Right ventricle myocardium inferior (tissue), 1 donor: ENCODE measurements around the gene CCL26. TPM values are rescaled to one million over a fixed set of nuclear protein-coding genes. Genes with fewer than 3 reads are reported as not detected.
"Not testable (repeated sequence)": the region's sequence is repeated elsewhere in the genome, so short reads cannot be mapped to it uniquely, and the experiment has no call there.

Source experiments
- ATAC-seq: fragments of 200-7000 bp; cut with Tn5 transposase; one replicate; pipeline ENCODE4 v1.9.1; 2020; ENCODE audit warnings: mild to moderate bottlenecking, moderate library complexity
- DNase-seq: peaks from one replicate; pipeline ENCODE4 v3.0.0; 2021; ENCODE audit errors: missing footprints
- intact Hi-C: fragments of 100-400 bp; cut with DNase I; formaldehyde crosslinking; loops from one replicate; pipeline ENCODE4 v1.11.0; 2022
- total RNA-seq: library from RNA; stranded (reverse); fragmentation: NEBNext Ultra II Directional; extraction: Animal tissue kit (Norgen Biotek cat#: 25700); gene quantifications from one replicate; pipeline ENCODE4 v1.2.1, GENCODE V29; 2021
- donor health status: DM: no; HTN: yes; CAD: no; lungs with severe emphysema.

Gene CCL26
- total RNA-seq, 1 donor from 2014 or later = not detected

DNA sequence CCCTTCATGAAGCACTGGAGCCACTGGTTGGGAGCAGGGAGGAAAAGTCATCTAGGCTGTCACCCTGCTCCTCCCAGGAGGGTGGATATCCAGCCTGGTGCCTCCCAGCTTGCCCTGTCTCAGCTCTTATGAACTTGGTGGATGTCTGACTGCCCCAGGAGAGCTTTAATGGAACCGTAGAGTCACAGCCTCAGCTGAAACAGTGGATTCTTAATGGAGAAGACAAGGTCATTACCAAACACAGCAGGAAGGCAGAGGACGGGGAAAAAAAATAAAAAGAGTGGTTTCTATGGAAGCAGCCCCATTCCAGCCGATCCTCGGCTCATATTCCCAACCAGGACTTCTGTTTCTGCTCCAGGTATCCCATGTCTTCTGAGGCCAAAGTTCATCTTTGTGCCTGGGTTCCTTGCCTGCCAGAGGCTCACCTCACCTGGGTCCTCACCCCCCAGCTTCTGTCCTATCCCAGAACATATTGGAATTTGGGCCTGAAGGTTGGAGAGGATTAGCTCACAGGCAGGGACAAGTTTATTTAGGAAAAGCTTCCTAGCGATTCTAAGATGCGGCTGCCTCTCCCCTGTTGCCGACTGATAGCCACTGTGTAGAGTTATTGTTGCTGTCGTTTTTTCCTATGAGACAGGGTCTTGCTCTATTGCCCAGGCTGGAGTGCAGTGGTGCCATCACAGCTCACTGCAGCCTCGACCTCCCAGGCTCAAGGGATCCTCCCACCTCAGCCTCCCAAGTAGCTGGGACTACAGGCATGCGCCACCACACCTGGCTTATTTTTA, 15.6 kb downstream of the CCL26 start:
- DNase-seq (no peak), ATAC-seq (peak; percentile 44)
- intact Hi-C loops = no loop called here

DNA sequence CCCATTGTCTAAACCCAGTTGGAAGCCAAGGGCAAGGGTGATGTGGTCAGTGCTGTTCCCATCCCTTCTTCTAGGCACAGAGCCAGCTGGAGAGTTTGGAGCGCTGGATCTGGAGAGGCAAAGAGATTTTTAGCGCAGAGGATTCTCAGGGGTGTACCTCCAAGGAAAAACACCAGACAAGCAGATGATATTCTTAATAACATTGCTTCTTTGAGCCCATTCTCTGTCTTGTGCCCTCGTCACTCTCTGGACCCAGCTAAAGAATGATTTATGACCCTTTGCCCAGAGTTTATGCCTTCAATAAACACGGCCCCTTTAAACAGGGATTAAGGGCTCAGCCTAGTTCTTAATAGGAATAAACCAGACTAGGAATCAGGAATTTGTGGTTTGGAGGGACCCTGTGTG, 28.6 kb downstream of the CCL26 start:
- no peak for DNase-seq
- ATAC-seq = no peak
- intact Hi-C loops = no loop called here

DNA sequence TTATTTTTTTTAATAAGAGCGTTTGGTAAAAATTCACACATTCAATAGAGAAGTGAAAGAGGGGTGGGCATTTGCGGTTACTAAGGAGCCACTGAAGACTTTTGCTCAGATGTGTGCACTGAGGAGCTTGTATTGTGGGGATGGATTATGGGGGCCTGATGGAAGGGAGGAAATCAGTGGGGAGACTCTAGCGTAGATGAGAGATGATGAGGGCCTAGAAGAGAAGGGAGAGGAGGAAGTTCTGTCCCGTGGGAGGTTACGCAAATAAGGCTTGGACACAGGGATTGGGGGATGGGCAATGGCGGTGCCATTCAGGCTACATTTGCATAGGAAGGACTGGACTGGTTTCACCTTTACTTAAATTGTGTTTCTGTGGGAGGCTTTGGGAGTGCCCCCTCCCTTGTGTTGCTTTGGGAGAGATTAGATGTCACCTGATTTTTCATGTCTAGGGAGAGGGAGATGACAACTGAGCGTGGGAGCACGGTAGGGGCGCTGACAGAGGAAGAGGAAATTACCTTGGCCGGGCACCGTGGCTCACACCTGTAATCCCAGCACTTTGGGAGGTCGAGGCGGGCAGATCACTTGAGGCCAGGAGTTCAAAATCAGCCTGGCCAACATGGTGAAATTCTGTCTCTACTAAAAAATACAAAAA, 31.0 kb downstream of the CCL26 start:
- intact Hi-C loops = no loop called here
- ATAC-seq = no peak
- no peak for DNase-seq

DNA sequence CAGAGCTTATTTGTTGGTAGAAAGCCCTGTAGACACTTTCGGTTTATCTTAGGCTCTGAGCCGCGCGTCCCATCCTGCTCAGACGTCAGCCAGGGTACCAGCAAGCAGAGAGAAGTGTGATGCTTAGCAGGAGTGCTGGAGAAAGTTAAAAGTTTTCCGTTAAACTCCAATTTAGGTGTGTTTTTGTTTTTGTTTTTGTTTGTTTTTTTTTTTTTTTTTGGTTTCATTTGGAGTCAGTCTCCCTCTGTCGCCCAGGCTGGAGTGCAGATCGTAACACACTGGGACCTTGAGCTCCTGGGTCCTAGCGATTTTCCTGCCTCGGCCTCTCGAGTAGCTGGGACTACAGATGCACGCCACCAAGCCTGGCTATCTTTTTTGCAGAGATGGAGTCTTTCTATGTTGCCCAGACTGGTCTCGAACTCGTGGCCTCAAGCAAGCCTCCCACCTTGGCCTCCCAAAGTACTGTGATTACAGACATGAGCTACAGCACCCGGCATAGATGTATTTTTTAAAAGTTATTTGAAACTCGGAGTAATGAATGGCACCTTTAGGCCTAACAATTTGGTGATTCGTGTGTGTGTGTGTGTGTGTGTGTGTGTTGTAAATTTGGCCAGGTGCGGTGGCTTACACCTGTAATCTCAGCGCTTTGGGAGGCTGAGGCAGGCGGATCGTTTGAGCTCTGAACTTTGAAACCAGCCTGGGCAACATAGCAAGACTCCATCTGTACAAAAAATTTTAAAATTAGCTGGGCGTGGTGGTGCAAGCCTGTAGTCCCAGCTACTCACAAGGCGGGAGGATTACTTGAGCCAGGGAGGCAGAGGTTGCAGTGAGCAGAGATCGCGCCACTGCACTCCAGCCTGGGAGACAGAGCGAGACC, 32.0 kb downstream of the CCL26 start:
- ATAC-seq (no peak), DNase-seq (no peak)
- intact Hi-C loops = loop anchor here (5.0 to 10.0 kb wide), 3 partner anchors 95 to 215 kb away; no protein-coding TSS in a partner anchor

DNA sequence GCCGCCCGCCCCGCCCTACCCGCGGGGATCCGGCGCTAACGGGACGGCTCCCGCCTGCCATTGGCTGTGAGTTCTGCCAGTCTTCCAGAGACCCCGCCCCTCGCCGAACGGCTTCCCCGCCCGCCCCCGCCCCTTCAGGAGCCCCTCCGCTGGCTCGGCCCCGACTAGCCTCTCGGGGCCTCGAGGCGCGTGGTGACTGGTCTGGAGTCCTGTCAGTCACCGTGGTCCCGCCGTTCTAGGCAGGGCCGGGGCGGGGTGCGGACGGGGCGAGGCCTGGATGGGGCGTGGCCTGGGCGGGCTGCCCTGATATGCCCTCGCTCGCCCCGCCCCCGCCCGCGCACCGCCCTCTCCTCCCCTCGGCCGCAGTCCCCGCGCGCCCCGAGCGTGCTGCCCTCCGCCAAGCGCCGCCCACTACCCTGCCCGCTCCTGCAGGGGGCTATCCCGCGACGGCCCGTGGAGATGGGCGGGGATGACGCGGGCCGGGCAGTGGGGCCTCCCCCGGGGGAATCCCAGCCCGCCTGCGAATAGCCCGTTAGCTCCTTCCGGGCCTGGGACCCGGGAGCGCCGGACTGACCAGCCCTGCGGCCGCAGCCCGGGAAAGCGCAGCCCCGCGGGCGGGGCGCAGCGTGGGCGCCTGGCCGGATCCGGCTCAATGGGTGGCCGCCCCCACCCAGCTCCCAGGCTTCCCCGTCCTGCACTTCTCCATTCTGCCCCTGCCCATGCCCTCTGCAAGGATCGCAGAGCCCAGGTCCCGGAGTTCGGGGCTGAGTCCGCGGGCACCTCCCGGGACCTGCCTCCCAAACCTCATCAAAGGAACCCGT, 32.8 kb downstream of the CCL26 start:
- DNase-seq (peak; percentile 100), ATAC-seq (peak; percentile 99)
- intact Hi-C loops = loop anchor here (5.0 to 10.0 kb wide), 3 partner anchors 94 to 214 kb away; no protein-coding TSS in a partner anchor

DNA sequence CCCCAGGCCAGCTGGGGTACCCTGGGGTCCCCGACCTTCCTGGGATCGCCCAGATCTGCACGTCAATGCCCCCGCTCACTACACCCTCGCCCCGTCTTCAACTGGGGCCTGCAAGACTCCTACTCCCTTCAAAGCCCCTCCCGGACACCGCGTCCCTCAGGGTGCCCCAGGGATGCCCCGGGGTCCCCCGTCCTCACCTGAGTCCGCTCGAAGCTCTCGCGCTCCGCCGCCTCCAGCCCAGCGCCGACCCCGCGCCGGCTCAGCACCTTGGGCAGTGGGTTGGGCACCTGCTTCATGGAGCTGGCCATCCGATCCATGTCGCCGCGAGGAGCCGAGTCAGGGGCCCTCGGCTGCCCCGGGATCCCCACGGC, 33.4 kb downstream of the CCL26 start, which contains the start of gene HIP1:
Gene HIP1, minus strand, starts transcription at position 338 of the 371 bp plus-strand sequence. Its CDS starts 21 bp downstream, at position 317.
- no peak for ATAC-seq
- DNase-seq = no peak
- intact Hi-C loops = loop anchor here (5.0 to 10.0 kb wide), 3 partner anchors 94 to 214 kb away; no protein-coding TSS in a partner anchor

DNA sequence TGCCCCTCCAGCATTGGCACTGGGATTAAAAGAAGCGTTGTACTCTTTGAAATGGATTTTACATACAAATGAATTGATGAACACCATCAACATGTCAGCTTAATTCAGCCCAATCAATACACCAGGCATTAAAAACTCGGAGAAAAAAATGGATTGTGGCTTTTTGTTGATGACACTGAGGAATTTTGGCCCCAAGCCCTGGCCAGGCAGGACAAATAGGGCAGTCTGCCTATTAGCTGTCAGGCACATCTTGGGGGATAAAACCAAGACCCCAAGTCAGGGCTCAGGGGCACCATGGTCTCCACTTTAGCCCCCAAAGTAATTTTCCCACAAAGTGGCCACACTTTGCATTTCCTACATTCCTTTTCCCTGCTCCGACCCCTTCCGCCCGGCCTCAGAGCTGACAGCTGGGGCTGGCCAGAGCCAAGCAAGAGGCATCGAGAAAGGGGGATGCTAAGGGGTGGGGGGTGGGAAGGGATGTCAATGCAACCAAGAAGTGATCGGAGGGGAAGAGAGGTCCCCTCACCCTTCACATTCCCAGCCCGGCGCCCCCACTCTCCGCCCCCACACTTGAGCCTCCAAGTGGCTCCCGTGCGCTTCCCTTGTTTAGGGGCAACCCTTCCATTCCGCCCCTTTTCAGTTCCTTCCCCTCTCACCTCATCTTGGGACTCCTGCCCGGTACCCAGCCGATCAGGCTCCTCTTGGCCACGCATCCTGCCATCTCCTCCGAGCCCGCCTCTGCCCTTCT, 34.0 kb downstream of the CCL26 start:
- no peak for ATAC-seq
- DNase-seq = no peak
- intact Hi-C loops = loop anchor here (5.0 to 10.0 kb wide), 3 partner anchors 93 to 213 kb away; no protein-coding TSS in a partner anchor

DNA sequence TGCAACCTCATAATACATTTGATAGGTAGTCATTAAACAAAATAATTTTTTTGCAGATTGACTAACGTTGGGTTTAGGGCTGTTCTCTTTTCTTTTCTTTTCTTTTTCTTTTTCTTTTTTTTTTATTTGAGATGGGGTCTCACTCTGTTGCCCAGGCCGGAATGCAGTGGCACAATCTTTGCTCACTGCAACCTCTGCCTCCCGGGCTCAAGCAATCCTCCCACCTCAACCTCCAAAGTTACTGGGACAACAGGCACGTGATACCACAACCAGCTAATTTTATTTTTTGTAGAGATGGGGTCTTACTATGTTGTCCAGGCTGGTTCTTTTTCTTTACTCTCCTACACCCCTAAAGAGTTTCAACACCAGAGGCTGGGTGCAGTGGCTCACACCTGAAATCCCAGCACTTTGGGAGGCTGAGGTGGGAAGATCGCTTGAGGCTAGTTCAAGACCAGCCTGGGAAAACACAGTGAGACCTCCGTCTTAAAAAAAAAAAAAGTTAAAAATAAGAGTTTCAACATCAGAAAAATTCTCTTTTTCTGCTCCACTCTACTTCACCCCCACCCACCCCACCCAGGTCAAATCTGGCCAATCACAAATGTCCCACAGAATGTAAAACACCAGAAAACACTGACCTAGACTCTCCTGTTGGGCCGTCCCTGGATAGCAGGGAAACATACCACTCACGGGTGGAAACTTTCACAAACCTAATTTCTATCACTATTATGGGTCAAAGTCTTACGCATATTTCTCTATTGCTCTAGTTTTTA, 36.2 kb downstream of the CCL26 start:
- intact Hi-C loops = loop anchor here (5.0 to 10.0 kb wide), 3 partner anchors 91 to 211 kb away; no protein-coding TSS in a partner anchor
- ATAC-seq (no peak), DNase-seq (no peak)

DNA sequence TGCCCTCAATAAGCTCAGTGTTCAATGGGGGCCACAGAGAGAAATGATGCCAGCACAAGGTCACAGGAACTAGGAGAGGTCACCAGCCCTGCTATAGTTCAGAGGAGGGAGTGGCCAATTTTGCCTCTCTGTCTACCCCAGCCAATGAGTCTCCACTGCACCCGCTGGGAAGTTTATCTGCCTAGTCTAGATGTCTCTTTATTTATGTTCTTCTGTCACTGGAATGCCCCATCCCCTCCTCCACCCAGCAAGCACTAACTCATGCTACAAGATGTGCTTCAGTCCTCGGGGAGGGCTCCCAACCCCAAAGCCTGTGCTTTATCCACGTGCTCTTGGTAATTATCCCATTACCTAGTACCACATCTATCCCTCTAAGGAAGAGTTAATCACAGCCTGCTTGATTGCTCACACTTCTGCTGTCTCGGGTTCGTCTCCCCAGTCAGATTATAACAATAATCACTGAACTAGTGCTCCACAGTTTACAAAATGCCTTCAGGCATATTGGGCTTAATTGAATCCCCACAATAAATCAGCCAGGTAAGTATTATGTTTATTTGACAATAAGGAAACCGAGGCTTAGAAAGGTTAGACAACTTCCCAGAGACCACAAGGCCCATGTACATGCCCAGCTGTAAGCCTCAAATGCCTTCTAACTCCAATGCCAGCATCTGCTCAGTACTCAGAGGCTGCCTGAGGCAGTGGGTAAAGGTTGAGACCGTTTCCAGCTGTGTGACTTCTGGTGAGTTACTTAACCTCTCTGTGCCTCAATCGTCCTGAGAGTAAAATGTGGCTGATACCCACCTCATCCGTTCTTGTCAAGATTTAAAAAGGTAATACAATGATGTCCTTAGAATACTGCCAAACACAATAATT, 37.2 kb downstream of the CCL26 start:
- no peak for ATAC-seq
- intact Hi-C loops = loop anchor here (5.0 to 10.0 kb wide), 3 partner anchors 90 to 210 kb away; no protein-coding TSS in a partner anchor
- no peak for DNase-seq

DNA sequence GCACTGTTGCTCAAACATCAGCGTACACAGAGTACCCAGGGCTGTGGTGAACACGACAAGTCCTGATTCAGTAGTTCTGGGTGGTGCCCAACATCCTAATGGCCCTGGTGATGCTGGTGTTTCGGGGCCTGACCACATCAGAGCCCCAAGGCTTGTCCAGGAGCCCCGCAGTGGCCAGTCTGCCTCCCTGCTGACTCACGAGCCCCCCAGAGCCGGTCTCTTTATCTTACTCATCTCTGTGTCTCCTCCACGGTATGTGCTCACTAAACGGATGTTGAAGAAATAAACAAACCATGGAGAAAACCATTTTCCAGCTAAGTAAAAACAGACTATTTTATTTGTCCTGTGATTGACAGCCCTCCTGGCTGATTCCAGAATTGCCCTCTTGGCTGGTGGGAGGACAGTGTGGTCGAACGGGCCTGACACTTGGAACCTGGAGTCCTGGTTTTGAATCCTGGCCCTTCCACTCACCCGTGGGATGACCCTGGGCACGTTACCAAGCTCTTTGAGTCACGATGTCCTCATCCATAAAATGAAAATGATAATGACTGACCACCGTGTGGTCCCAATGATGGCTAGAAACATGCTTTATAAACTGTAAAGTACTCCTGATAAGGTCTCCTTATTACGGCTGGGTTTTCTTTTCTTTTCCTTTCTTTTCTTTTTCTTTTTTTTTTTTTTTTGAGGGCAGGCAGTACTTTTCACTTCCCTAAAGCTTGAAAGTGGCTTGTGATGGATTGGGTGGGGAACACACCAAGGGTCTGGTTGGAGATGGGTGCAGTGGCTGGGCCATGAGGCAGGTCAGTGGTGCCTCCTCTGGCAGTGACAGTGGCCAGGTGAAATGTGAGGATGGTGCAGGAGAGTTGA, 39.0 kb downstream of the CCL26 start:
- intact Hi-C loops = loop anchor here (10.0 kb wide), 2 partner anchors 88 to 208 kb away; no protein-coding TSS in a partner anchor
- DNase-seq = no peak
- no peak for ATAC-seq

DNA sequence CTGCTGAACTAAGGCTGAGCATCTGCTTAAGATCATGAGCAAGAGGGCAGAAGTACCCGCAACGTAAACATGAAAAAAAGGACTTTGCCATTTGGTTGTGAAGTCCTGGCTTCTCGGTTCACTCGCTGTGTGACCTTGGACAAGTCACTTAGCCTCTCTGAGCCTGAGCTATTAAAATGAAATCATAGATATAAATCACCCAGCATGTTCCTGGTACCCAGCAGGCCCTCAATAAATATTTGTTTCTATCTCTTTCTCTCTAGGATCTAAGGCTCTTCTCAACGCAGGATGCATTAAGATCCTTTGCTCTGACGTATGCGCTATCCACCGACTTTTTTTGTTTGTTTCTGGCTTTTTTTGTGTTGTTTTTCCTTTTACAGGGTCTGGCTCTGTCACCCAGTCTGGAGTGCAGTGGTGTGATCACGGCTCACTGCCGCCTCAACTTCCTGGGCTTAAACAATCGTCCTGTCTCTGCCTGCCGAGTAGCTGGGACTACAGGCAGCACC, 39.9 kb downstream of the CCL26 start:
- DNase-seq = no peak
- ATAC-seq = no peak
- intact Hi-C loops = loop anchor here (10.0 kb wide), 2 partner anchors 87 to 207 kb away; no protein-coding TSS in a partner anchor

DNA sequence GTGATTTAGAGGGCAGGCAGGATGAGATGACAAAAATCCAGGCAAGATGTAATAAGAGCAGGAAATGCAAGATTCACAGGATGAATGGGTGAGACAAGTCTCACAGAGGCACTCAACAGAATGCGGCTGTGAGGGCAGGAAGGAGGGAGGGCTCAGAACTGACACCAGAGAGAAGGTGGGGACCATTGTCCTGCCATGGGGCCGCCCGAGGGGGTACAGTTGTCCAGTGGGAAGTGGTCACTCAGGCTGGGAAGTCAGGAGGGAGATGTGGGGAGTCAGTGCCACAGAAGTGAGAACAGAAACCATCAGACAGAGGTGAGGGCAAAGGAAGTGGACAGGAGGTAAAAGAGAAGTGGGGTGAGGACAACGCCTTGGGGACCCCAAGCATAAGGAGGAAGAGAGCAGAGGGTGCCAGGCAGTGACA, 42.1 kb downstream of the CCL26 start:
- intact Hi-C loops = loop anchor here (10.0 kb wide), 2 partner anchors 85 to 205 kb away; no protein-coding TSS in a partner anchor
- ATAC-seq = no peak
- DNase-seq = no peak

DNA sequence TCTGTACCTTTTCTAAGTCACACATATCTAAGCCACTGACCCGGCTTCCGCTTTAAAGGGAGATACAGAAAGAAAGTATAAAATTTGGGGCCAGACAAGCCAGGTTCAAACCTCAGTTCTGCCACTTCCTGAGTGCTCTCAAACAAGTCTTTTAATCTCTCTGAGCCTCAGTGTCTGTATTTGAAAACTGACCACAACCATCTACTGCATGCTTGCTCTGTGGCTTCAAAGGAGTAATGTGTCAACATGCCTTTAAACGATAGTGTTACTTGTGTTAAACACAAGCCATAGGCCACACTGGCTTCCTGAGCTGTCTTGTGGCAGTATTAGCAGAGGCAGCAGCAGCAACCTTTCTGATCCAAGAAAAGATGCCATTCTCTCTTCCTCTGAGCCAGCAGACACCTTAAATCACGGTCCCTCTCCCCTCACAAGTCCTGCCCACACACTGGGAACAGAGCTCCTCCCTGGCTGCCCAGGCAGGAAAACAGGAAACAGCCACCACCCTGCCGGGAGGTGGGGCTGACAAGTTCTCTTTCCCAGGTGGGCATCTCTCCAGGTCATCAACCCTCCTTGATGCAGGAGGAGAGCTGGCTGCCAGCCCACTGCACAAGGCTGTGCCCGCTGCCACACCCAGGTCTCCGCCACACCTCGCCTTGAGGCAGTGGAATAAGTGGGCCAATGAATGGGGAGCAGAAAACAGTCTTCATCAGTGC, 44.0 kb downstream of the CCL26 start:
- intact Hi-C loops = no loop called here
- ATAC-seq (no peak), DNase-seq (no peak)

DNA sequence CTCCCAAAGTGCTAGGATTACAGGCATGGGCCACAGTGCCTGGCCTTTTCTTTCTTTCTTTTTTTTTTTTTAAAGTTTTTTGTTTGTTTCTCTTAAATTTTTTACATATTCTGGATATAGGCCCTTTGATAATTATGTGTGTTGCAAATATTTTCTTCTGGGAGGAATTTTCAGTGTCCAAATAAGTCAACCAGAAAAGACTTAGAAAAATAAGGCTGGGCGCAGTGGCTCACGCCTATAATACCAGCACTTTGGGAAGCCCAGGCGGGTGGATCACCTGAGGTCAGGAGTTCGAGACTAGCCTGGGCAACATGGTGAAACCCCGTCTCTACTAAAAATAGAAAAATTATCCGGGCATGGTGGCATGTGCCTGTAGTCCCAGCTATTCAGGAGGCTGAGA, 44.7 kb downstream of the CCL26 start:
- ATAC-seq, intact Hi-C loops, DNase-seq: not testable (repeated sequence)
